AG09309 (cell line): Measurements from ENCODE around the gene ATM.
"Not testable (repeated sequence)": the region's sequence is repeated elsewhere in the genome, so short reads cannot be mapped to it uniquely, and the experiment has no call there.

ENCODE experiments used
- DNase-seq: peaks from one replicate; pipeline ENCODE4 v3.0.0-alpha.2; 2010; ENCODE audit warnings: low read depth
- H3K4me3 ChIP-seq: 2 replicates; pipeline ENCODE4 v1.5.1; 2011; ENCODE audit warnings: mild to moderate bottlenecking, low read depth, low read length, moderate library complexity; ENCODE audit not compliant: control insufficient read depth
- TF ChIP-seq, protein P1 (sequence below): IDR thresholded peaks from 2 replicates; pipeline ENCODE4 v1.5.1; 2011; ENCODE audit warnings: mild to moderate bottlenecking, low read depth, low read length, inconsistent platforms; ENCODE audit not compliant: insufficient read depth, control insufficient read depth; ENCODE audit errors: missing control alignments

The ATM gene

DNA sequence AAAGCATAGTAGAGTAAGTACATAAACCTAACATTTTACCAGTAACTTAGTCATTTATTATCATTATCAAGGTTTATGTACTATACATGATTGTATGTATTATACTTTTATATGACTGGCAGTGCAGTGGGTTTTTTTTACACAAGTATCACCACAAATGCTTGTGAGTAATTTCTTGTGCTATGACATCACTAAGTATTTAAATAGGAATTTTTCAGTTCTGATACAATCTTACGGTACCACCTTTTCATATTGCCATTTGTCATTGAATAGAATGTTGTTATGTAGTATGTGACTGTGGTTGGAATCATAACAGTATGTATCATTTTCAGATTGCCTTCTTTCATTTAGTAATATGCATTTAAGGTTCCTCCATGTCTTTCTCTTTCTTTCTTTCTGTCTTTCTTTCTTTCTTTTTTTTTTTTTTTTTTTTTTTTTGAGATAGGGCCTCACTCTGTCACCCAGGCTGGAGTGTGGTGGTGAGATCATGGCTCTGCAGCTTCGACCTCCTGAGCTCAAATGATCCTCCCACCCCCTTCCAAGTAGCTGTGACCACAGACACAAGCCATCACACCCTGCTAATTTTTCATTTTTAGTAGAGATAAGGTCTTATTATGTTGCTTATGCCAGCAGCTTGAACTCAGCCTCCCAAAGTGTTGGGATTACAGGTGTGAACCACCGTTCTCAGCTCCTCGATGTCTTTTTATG is 18.6 kb downstream of the ATM start:
- TF ChIP-seq, protein P1, sequence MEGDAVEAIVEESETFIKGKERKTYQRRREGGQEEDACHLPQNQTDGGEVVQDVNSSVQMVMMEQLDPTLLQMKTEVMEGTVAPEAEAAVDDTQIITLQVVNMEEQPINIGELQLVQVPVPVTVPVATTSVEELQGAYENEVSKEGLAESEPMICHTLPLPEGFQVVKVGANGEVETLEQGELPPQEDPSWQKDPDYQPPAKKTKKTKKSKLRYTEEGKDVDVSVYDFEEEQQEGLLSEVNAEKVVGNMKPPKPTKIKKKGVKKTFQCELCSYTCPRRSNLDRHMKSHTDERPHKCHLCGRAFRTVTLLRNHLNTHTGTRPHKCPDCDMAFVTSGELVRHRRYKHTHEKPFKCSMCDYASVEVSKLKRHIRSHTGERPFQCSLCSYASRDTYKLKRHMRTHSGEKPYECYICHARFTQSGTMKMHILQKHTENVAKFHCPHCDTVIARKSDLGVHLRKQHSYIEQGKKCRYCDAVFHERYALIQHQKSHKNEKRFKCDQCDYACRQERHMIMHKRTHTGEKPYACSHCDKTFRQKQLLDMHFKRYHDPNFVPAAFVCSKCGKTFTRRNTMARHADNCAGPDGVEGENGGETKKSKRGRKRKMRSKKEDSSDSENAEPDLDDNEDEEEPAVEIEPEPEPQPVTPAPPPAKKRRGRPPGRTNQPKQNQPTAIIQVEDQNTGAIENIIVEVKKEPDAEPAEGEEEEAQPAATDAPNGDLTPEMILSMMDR = no peak
- H3K4me3 ChIP-seq = no peak overlapping the region
- DNase-seq = no peak

DNA sequence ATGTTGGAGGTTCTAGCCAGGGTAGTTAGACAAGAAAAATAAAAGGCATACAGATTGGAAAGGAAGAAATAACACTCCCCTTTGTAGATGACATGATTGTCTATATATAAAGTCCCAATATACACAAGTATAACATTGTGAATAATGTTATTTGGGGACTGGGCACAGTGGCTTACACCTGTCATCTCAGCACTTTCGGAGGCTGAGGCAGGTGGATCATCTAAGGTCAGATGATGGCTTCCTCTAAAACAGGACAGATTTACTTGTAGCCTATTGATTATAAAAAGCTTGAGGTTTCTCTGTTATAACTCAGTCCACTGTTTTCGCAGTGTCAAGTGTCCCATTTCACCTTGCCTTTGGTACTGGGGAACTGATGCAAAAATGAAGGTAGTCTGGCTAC is 19.6 kb downstream of the ATM start:
- TF ChIP-seq, protein P1 = no peak
- H3K4me3 ChIP-seq = no peak overlapping the region
- no peak for DNase-seq

DNA sequence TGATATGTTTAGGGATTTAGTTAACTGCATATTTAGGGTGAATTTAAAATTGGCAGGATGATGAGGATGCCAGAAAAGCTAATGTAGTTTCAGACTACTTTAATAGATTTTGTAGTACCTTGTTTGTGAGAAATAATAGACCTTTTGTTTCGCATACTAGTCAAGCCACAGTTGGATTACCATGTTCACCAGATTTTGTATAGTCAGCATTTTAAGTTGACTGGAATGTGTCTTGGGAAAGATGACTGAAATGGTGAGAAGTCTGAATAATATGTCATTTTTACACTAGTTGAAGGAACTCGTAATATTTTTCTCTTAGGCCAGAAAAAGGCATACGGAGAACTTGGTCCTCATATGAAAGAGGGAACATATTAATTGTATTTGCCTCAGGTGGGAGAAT is 23.4 kb downstream of the ATM start:
- H3K4me3 ChIP-seq = no peak overlapping the region
- TF ChIP-seq, protein P1 = no peak
- DNase-seq = no peak

DNA sequence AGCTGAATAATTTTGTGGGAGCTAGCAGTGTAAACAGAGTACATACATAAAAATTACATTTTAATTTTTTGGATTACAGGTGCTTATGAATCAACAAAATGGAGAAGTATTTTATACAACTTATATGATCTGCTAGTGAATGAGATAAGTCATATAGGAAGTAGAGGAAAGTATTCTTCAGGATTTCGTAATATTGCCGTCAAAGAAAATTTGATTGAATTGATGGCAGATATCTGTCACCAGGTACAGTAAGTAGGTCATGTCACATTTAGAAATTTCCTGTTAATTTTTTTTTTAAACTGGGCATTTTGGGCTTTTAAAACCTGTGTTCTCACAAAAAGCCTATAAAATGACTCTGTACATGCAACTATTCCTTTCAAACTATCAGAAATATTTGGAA is 24.0 kb downstream of the ATM start:
- no peak overlapping the region for H3K4me3 ChIP-seq
- DNase-seq = no peak
- TF ChIP-seq, protein P1 = no peak

DNA sequence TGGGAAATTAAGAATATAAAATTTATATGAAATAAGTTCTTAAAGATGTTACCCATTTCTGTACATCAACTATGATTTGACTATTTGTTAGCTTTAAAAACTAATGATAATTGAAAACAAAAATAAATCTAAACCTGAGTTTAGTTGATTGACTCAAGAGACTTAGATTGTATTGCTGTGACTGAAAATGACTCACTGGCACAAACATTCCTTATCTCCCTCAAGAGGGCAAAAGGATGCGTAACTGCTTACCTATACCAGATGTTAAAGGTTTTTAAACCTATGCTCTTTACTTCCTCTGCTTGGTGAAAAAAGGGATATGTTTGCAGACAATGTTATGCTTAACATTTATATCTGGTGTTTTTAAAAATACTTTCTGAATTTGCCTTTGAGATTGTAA is 30.3 kb downstream of the ATM start:
- H3K4me3 ChIP-seq = no peak overlapping the region
- no peak for DNase-seq
- TF ChIP-seq, protein P1 = no peak

DNA sequence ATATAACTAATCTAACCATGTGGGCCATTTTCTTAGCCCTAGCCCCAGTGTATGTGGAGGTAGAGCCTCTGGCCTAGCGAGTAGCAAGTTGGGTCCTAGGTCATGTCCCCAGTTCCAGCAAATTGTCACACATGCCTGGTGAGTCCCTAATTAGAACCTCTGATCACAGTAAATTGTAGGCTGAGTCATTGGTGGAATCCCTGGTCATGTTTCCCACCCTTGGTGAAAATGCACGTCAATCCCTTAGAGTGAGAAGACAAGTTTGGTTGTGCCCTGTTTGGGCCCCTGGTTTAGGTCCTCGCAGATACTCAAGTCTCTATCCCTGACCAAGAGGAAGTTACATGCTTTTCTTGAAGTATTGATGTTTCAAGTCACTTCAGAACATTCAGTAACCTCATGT is 46.7 kb downstream of the ATM start:
- TF ChIP-seq, protein P1 = no peak
- H3K4me3 ChIP-seq = no peak overlapping the region
- no peak for DNase-seq

DNA sequence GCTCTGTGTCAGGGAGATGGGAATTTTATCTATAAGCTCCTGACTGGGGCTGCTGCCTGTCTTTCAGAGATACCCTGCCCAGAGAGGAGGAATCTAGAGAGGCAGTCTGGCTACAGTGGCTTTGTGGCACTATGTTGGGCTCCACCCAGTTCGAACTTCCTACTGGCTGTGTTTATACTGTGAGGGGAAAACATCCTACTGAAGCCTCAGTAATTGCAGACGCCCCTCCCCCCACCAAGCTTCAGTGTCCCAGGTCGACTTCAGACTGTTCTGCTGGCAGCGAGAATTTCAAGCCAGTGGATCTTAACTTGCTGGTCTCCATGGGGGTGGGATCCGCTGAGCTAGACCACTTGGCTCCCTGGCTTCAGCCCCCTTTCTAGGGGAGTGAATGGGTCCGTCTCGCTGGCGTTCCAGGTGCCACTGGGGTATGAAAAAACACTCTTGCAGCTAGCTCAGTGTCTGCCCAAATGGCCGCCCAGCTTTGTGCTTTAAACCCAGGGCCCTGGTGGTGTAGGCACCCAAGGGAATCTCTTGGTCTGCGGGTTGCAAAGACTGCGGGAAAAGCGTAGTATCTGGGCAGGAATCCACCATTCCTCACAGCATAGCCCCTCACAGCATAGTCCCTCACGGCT is 54.2 kb downstream of the ATM start:
- not testable (repeated sequence) for DNase-seq, H3K4me3 ChIP-seq
